HG03103 (cell line): ENCODE data around the gene IGSF10.

Experiments used
- ATAC-seq: cut with Tn5 transposase; IDR thresholded peaks from one replicate; pipeline ENCODE4 v1.9.1; 2021; ENCODE audit warnings: low read depth; ENCODE audit not compliant: unreplicated experiment

IGSF10 gene

DNA sequence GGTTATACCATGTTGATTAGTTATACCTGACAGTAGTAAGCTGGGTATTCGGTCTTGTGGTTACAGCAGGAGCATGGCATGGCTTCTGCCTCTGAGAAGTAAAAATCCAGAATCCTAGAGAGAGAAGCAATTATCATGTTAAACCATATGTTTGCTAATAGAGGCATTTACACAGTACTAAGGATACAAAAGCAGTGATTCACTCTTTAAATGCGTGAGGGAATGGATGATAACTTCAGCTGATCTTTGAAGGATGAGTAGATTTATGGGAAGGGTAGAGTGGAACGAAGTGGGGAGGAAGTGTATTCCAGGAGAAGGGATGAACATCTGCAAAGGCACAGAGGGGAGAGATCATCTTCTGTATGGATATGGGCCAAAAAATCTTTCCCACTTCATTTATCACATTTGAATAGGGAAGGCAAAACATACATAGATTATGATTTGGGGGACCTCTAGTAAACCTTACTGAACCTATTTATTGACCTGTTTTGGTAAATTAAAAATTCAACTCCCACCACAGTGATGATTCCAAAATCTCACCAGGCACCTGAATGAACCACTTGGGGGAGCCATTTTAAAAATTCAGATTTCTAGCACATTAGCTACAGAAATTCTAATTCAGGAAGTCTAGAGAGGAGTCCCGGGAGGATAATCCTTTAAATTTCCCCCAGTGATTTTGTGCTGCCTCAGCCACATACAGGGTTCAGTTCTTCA lies 35.1 kb downstream of the IGSF10 start:
- peak; percentile 5 for ATAC-seq

DNA sequence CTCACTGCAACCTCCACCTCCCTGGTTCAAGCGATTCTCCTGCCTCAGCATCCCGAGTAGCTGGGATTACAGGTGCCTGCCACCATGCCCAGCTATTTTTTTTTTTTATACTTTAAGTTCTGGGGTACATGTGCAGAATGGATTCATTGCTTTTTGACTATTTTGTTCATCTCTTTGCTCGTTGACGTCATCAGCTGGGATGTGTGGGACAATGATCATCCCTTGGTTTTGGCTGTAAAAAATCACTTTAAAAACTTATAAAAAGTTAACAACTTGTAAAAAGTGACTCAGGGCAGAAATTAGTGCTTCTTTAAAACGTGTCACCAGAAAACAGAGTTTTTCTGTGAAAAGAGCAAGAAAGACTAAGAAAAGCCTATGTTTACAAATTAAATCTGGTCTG lies 37.8 kb downstream of the IGSF10 start:
- ATAC-seq, result no peak

DNA sequence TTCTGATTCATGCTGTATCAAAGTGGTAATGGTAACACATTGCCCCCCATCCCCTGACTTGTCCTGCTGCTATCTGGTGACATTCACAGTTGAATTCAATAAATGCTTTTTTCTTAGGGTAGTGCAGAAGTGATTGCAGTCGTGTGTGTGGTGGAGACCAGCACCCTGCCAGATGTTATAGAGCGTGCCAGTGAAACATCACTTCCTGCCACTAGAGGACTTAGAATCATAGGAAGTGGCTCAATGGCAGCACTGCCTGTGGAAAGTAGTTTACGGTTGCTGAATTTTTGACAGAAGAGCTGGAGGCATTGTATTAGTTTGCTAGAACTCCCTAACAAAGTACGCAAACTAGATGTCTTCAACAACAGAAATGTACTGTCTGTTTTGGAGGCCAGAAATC lies 38.9 kb downstream of the IGSF10 start:
- ATAC-seq, result no peak

DNA sequence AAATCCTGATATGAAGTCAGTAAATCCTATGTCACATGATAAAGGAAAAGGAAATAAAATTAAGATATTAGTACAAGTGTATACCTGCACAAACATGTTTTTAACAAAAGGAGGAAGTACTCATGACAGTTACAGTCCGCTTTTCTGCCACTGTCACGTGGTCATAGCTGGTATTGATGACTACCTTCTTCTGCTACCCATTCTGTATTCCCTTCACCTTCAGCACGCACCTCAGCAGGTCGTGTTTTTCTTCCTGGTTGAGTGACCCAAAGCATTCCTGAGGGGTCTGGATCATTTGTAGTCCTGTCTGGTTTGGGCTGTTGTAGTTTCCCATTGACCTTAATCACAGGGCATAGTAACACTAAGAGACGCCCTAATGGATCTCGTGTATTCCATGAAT lies 41.1 kb downstream of the IGSF10 start:
- no peak for ATAC-seq

DNA sequence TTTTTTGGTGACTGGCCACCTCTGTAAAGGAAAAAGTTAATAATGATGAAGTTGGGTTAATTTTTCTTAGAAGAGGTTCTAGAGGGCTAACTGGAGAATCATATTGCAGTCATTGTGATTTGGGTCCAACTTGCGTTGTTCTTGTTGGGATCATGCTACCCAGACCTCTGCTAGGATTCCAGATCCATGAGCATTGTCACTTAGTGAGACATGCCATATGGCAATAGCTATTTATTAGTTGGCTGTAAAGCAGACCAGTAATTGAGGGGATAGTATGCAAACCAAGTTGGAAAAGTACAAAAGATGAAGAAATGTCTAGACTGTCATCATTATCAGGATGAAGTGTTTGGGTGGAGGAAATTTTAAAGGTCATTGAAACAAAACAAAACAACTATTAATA lies 45.6 kb downstream of the IGSF10 start:
- ATAC-seq, result no peak

DNA sequence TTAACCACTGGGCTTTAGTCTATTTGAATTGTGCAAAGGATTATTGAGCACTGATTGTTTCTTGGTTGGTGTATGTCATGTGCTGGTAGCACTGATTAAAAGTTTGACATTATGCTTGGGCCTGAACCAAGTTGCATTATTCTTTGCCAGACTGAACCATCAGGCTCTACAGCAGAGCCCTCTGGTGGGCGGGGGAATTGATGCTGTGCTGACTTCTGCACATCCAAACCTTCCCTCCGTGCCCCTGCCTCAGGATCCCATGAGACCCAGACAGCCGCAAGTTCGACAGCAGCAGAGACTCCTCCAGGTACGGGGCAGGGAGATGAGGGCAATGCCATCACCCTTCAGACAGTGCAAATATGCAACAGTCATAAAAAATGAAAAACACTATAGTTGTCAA lies 47.9 kb downstream of the IGSF10 start:
- ATAC-seq, result no peak
